Heart right ventricle (tissue), 16 donors: ENCODE data around the gene RETN. TPM values are rescaled to one million over a fixed set of nuclear protein-coding genes. Genes with fewer than 3 reads are reported as not detected.
A peak's percentile ranks its signal among the peaks of the same experiment; 100 is the strongest.

Experiments used
- ATAC-seq, 8 donors: fragments of 200-7000 bp; cut with Tn5 transposase; one replicate each; pipeline ENCODE4 v1.9.1; 2020; ENCODE audit warnings: mild to moderate bottlenecking in 8 of 8, moderate library complexity in 8 of 8, moderate number of reproducible peaks in 1 of 8
- DNase-seq, 2 donors: peaks; one replicate each; pipeline ENCODE4 v3.0.0-alpha.2; 2020
- H3K27ac ChIP-seq, 10 donors: fragments of 200-600 bp; sonication (generic) in 2 of 10; one replicate each; pipeline versions ENCODE4 v1.5.0 to v1.8.0; 2020 to 2022; ENCODE audit warnings: mild to moderate bottlenecking in 3 of 10
- H3K27me3 ChIP-seq, 7 donors: fragments of 200-600 bp; one replicate each; pipeline ENCODE4 v1.8.0; 2021 to 2022; ENCODE audit warnings: mild to moderate bottlenecking in 2 of 7
- H3K36me3 ChIP-seq, 9 donors: fragments of 200-600 bp; sonication (generic) in 1 of 9; one replicate each; pipeline versions ENCODE4 v1.5.0 to v1.8.0; 2020 to 2022; ENCODE audit warnings: mild to moderate bottlenecking in 2 of 9
- H3K4me1 ChIP-seq, 9 donors: fragments of 200-600 bp; sonication (generic) in 1 of 9; one replicate each; pipeline versions ENCODE4 v1.5.0 to v1.8.0; 2020 to 2022; ENCODE audit warnings: mild to moderate bottlenecking in 4 of 9
- H3K4me3 ChIP-seq, 10 donors: fragments of 200-600 bp; sonication (generic) in 2 of 10; one replicate each; pipeline versions ENCODE4 v1.5.0 to v1.8.0; 2020 to 2022; ENCODE audit warnings: mild to moderate bottlenecking in 7 of 10, moderate library complexity in 2 of 10
- H3K9me3 ChIP-seq, 11 donors: fragments of 200-600 bp in 10 of 11; sonication (generic) in 2 of 11; one replicate each; pipeline versions ENCODE4 v1.5.0 to v1.8.0; 2013 to 2022; ENCODE audit warnings: mild to moderate bottlenecking in 2 of 11, control low read depth in 1 of 11, moderate library complexity in 1 of 11
- WGBS, 2 donors: extraction: QIAGEN DNeasy Blood & Tissue Kit; methylation state at CpG; one replicate each; pipeline ENCODE4 v1.1.7; 2013; ENCODE audit warnings: inconsistent platforms in 1 of 2; 5-methylcytosine and 5-hydroxymethylcytosine counted together
- intact Hi-C, 10 donors: fragments of 100-400 bp; cut with DNase I; formaldehyde crosslinking; loops; one replicate each; pipeline versions ENCODE4 v1.11.1 to v1.14.2; 2022
- polyA plus RNA-seq, 2 donors: library from polyadenylated mRNA; stranded (reverse); fragments of 200-250 nt; gene quantifications; one replicate each; pipeline ENCODE4 v1.2.3, GENCODE V29; 2013
- total RNA-seq, 10 donors: library from RNA; stranded (reverse); fragmentation: NEBNext Ultra II Directional in 3 of 10; extraction: Animal tissue kit (Norgen Biotek cat#: 25700) in 3 of 10; gene quantifications; one replicate each; pipeline versions ENCODE4 v1.2.1 to v1.2.4, GENCODE V29; 2021 to 2023
- TF ChIP-seq, protein P1 (sequence below), 9 donors: fragments of 200-600 bp; sonication (generic) in 2 of 9; IDR thresholded peaks; one replicate each; pipeline versions ENCODE4 v1.5.0 to v1.8.0; 2021 to 2022; ENCODE audit warnings: antibody characterized with exemption in 9 of 9, mild to moderate bottlenecking in 5 of 9, moderate library complexity in 1 of 9
- donor health status: Arrhythmogenic right ventricular cardiomyopathy.
- donor health status: ischemic (EF 13 %, LVEDD 7.1; RV severe dilation, severe dysfunction).
- donor health status: healthy with polysubstance abuse.
- donor health status: DM: no; HTN: yes; CAD: no.
- donor health status: DM: no; HTN: no; CAD: no.
- donor health status: ischemic (EF 25% LVEDD 6.9; RV normal size, moderate dysfunction).
- donor health status: ischemic (EF 25% LVEDD 5.7; RV mildly dilated, moderate dysfunction).
- donor health status: healthy.
- donor health status: DM: yes; HTN: yes; CAD: no.
- donor health status: Ischemic cardiomyopathy.
- donor health status: ischemic (EF 35%, LVEDD 5.7; RV mildly dilated, moderate dysfunction).
- donor health status: nonischemic (EF 11% LVEDD 7.7; RV severe dilation, severe dysfunction).
- donor health status: DM: yes; HTN: yes; CAD: no.
- donor health status: PGD.
- donor health status: ischemic (EF 29% LVEDD 5.4; RV normal size, mild dysfunction).
- donor health status: nonischemic (EF 23%, LVEDD 6.1; RV moderate dilation, normal function).

RETN gene
- total and polyA plus RNA-seq, 12 donors: 0.51 to 12.6 (median 4.6) TPM; not detected in 8

DNA sequence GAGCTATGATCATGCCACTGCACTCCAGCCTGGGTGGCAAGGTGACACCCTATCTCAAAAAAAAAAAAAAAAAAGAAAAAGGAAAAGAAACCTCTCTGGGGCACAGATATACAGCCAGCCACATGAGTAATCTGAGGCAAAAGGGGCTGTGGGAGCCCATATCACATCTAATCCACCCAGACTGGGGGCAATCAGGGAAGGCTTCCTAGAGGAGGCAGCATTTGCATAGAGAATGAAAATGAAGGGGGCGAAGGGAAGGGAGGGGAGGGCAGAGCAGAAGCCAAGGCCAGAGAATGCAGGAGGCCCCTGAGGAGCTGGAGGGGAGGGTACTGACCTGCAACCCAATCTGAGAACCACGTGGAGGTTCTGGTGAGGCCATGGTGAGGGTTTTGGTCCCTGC, 18.7 kb upstream of the RETN start:
- Histone ChIP-seq H3K4me1 (peaks cover 0 to 13% (median 0%) of the 10 kb centered on the region in 9 donors), H3K4me3 (no peak overlapping the region), H3K36me3 (peaks cover 0 to 13% (median 0%) of the 10 kb centered on the region in 9 donors), H3K9me3 (no peaks in the 10 kb centered on the region), H3K27ac (no peak overlapping the region), H3K27me3 (peaks cover 0 to 38% (median 11%) of the 10 kb centered on the region in 7 donors)
- no peak for DNase-seq
- intact Hi-C loops: loop anchor here in 7 of 10 donors (5.0 to 10.0 kb wide), 3 partner anchors 145 to 152 kb away; no protein-coding TSS in a partner anchor
- ATAC-seq: no peak
- TF ChIP-seq, protein P1, sequence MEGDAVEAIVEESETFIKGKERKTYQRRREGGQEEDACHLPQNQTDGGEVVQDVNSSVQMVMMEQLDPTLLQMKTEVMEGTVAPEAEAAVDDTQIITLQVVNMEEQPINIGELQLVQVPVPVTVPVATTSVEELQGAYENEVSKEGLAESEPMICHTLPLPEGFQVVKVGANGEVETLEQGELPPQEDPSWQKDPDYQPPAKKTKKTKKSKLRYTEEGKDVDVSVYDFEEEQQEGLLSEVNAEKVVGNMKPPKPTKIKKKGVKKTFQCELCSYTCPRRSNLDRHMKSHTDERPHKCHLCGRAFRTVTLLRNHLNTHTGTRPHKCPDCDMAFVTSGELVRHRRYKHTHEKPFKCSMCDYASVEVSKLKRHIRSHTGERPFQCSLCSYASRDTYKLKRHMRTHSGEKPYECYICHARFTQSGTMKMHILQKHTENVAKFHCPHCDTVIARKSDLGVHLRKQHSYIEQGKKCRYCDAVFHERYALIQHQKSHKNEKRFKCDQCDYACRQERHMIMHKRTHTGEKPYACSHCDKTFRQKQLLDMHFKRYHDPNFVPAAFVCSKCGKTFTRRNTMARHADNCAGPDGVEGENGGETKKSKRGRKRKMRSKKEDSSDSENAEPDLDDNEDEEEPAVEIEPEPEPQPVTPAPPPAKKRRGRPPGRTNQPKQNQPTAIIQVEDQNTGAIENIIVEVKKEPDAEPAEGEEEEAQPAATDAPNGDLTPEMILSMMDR (IDR thresholded peaks at IDR 0.05): no peak
- 29 to 39% methylated on average over 2 of the region's 2 CpGs for WGBS, 2 donors

DNA sequence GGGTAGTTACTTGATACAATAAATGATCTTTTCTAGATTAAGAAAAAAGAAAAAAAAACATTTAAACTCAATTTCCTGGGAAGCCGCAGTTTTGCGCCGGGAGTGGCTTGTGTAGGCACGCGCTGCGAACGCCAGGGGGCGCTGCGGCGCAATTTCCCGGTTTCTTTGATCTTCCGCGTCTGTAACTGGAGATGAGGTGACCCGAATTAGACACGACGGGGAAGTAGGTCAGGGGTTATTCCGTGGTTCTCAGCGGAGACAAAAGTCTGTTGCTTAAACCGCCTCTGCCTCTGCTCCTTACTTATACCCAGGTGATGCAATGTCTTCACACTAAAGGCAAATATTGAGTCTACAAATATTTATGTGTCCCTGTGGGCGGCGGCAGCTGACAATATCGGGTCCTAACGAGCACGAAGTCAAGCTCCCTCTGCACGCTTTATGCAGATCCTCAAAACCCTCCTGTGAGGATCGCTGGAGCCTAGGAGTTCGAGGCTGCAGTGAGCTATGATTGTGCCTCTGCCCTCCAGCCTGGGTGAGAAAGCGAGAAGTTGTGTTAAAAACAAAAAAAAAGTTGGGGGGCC, 16.7 kb upstream of the RETN start:
- intact Hi-C loops: loop anchor here in 8 of 10 donors (1.0 to 10.0 kb wide), 6 partner anchors 28 to 150 kb away; partner anchors contain the start of gene TRAPPC5 (in 5 of the 8)
- peaks cover 0 to 2% (median 0%) of the 10 kb centered on the region in 9 donors for H3K36me3 ChIP-seq
- WGBS, 2 donors: 5 to 6% methylated on average over 28 of the region's 28 CpGs
- peak overlapping the region in 2 of 10 donors; percentile 35 to 74 for H3K27ac ChIP-seq
- H3K4me3 ChIP-seq: peak overlapping the region in 8 of 10 donors; percentile 8 to 47 (median 30)
- ATAC-seq (peak; percentile 78 to 92 (median 90)), DNase-seq (peak; percentile 72 to 85)
- TF ChIP-seq, protein P1 (IDR thresholded peaks at IDR 0.05): peak; percentile 93 to 99 (median 98)
- H3K4me1 ChIP-seq: peaks cover 0 to 23% (median 0%) of the 10 kb centered on the region in 9 donors
- peaks cover 0 to 24% (median under 1%) of the 10 kb centered on the region in 7 donors for H3K27me3 ChIP-seq
- no peaks in the 10 kb centered on the region for H3K9me3 ChIP-seq

DNA sequence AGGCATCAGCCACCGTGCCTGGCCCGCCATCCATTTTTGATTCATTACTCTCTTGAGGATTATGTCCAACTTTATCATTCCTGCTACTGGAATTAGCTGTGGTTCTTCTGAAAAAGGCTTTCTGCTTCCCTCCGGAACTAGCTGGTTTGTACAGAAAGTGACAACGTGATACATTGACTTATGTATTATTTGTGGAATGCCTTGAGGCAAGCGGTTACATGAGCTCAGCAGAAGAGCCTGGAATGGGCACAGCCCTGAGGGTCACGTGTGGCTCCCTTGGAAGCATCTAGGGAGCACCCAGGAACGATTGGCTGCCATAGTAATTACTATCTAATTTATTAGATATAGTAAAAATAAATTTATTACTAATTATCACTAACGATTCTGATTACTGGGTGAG, 14.4 kb upstream of the RETN start:
- intact Hi-C loops: loop anchor here in 7 of 10 donors (5.0 to 10.0 kb wide), 3 partner anchors 140 to 148 kb away; no protein-coding TSS in a partner anchor
- ATAC-seq: no peak
- Histone ChIP-seq H3K4me1 (peaks cover 0 to 37% (median 0%) of the 10 kb centered on the region in 9 donors), H3K27ac (peak overlapping the region in 1 of 10 donors; percentile 84), H3K4me3 (no peak overlapping the region), H3K9me3 (no peaks in the 10 kb centered on the region), H3K27me3 (peaks cover 0 to 15% (median 0%) of the 10 kb centered on the region in 7 donors), H3K36me3 (no peaks in the 10 kb centered on the region)
- 60 to 63% methylated on average over 8 of the region's 8 CpGs for WGBS, 2 donors
- TF ChIP-seq, protein P1 (IDR thresholded peaks at IDR 0.05): no peak
- DNase-seq: no peak

DNA sequence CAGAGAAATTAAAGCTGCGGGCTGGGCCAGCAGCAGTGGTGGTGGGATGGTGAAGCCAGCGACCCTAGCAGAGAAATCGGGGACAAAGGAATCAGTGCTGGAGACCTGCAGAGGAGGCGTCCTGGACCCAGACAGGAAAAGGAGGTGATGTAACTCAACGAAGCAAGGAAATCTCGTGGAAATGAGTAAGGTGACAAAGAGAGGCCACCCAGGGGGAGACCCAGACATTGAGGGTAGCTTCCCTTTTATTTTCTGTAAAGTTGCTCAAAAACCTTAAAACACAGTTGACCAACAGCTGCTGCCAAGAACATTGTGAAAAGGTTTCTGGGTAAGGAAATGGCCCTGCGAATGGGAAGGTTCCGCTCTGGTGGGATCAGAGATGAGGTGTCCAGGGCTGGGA, 13.3 kb upstream of the RETN start:
- TF ChIP-seq, protein P1 (IDR thresholded peaks at IDR 0.05): no peak
- Histone ChIP-seq H3K27me3 (peaks cover 0 to 18% (median 0%) of the 10 kb centered on the region in 7 donors), H3K9me3 (no peaks in the 10 kb centered on the region), H3K4me3 (no peak overlapping the region), H3K36me3 (no peaks in the 10 kb centered on the region), H3K27ac (peak overlapping the region in 1 of 10 donors; percentile 84), H3K4me1 (peaks cover 0 to 37% (median 0%) of the 10 kb centered on the region in 9 donors)
- intact Hi-C loops: loop anchor here in 2 of 10 donors (10.0 kb wide), 1 partner anchor 139 kb away; no protein-coding TSS in a partner anchor
- DNase-seq (no peak), ATAC-seq (no peak)
- 57 to 62% methylated on average over 8 of the region's 8 CpGs for WGBS, 2 donors
